IPS-15b (cell line): ENCODE data around the gene ROPN1.

Source experiments
- H3K27me3 ChIP-seq: one replicate; pipeline ENCODE4 v1.6.1; 2013; ENCODE audit warnings: low read length; ENCODE audit not compliant: control insufficient read depth, insufficient read depth
- H3K36me3 ChIP-seq: one replicate; pipeline ENCODE4 v1.6.1; 2013; ENCODE audit warnings: low read length; ENCODE audit not compliant: control insufficient read depth, insufficient read depth
- H3K4me1 ChIP-seq: one replicate; pipeline ENCODE4 v1.6.1; 2013; ENCODE audit warnings: mild to moderate bottlenecking, low read length; ENCODE audit not compliant: control insufficient read depth, insufficient read depth
- H3K4me3 ChIP-seq: one replicate; pipeline ENCODE4 v1.5.1; 2013; ENCODE audit warnings: low read depth, low read length
- H3K9ac ChIP-seq: one replicate; pipeline ENCODE4 v1.6.1; 2013; ENCODE audit warnings: low read depth, mild to moderate bottlenecking, low read length
- H3K9me3 ChIP-seq: one replicate; pipeline ENCODE4 v1.6.1; 2013; ENCODE audit warnings: mild to moderate bottlenecking, low read length; ENCODE audit not compliant: control insufficient read depth, insufficient read depth

Gene ROPN1

DNA sequence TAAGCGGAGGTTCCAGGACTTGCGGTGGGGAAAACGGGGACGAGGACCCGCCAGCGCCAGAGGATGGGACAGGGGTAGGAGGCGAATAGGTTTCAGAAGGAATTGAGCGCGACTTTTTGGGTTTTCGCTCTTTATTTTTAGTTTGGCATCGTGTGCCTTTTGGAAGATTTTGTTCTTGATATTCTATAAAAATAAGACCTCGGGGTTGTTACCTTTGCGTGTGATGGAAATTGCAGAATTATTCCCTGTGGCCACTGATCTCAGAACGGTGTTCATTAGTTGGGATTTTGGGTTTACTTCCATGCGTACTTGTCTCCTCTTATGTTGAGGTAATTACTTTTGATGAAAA, 30.4 kb downstream of the ROPN1 start:
- H3K27me3 ChIP-seq = peaks cover 20% of the 10 kb centered on the region
- no peaks in the 10 kb centered on the region for H3K36me3 ChIP-seq
- H3K4me3 ChIP-seq = peak overlapping the region; percentile 33
- H3K4me1 ChIP-seq = no peaks in the 10 kb centered on the region
- H3K9me3 ChIP-seq = no peaks in the 10 kb centered on the region
- H3K9ac ChIP-seq = no peak overlapping the region

DNA sequence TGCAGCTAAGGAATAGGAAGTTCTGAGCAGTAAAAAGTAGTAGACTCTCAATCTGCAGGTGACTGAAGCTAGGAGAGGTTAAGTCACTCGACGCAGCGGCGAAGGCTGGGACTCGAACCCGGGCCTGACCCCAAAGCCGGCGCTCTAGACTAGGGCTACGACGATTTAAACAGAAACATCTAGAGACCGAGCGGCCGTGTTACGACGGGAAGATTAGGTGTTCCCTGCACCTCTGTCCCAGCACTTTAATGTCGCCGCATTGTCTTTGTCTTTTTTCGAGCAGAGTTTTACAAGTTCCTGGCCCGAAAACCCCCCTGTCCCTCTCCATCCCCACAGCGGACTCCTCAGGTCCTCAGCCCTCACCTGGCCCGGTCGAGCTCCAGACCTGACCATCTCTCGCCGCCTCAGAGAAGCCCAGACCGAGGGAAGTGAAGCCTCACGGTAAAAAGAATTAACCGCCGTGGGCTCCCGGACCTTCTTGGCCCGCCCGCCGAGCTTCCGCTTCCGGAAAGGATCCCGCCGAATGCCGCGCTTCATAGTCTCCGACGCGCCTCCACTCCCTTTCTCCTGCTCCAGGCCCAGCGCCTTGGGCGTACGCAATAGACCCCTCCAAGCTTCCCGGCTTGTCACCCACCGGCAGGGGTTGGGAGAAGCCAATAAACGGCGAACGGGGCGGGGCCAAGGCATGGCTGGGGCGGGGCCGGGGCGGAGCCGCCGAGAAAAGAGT, 31.0 kb downstream of the ROPN1 start, which contains the start of gene CCDC14:
CCDC14 (minus strand) TSS at position 449 of the 727 bp plus-strand sequence; CDS start at position 393, 56 bp downstream.
- Histone ChIP-seq H3K9ac (peak within 1 kb of the TSS; percentile 97), H3K9me3 (no peaks in the 10 kb centered on the region), H3K27me3 (peaks cover 20% of the 10 kb centered on the region), H3K4me3 (peak within 1 kb of the TSS; percentile 96), H3K36me3 (no peaks in the 10 kb centered on the region), H3K4me1 (no peaks in the 10 kb centered on the region)

DNA sequence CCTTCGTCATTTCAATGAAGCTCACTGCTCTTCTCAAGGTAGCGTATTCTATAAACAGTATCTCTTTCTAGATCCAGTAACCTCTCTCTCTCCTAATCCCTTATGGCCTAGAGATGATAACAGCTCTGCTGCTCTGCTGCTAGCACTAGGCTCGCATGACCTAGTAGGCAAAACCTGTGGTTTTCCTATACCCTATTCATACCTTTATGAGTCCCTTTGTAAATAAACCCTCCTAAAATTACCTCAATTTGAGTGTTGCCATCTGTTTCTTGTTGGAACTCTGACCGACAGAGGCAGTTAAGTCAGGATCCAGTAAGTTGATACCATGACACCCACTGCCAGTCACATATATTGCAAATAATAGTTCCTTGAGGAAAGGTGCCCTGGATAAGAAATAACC, 38.2 kb downstream of the ROPN1 start:
- no peak overlapping the region for H3K4me3 ChIP-seq
- peaks cover 2% of the 10 kb centered on the region for H3K36me3 ChIP-seq
- H3K9ac ChIP-seq = no peak overlapping the region
- no peaks in the 10 kb centered on the region for H3K9me3 ChIP-seq
- H3K27me3 ChIP-seq = no peaks in the 10 kb centered on the region
- no peaks in the 10 kb centered on the region for H3K4me1 ChIP-seq

- H3K9ac ChIP-seq = no peak overlapping the region
- H3K4me3 ChIP-seq = no peak overlapping the region
- H3K4me1 ChIP-seq = no peaks in the 10 kb centered on the region
- no peaks in the 10 kb centered on the region for H3K27me3 ChIP-seq
- peaks cover 2% of the 10 kb centered on the region for H3K36me3 ChIP-seq
- no peaks in the 10 kb centered on the region for H3K9me3 ChIP-seq
Observed at GRCh38 chr3:123952844-123953520, 38.9 kb downstream of the ROPN1 start.

DNA sequence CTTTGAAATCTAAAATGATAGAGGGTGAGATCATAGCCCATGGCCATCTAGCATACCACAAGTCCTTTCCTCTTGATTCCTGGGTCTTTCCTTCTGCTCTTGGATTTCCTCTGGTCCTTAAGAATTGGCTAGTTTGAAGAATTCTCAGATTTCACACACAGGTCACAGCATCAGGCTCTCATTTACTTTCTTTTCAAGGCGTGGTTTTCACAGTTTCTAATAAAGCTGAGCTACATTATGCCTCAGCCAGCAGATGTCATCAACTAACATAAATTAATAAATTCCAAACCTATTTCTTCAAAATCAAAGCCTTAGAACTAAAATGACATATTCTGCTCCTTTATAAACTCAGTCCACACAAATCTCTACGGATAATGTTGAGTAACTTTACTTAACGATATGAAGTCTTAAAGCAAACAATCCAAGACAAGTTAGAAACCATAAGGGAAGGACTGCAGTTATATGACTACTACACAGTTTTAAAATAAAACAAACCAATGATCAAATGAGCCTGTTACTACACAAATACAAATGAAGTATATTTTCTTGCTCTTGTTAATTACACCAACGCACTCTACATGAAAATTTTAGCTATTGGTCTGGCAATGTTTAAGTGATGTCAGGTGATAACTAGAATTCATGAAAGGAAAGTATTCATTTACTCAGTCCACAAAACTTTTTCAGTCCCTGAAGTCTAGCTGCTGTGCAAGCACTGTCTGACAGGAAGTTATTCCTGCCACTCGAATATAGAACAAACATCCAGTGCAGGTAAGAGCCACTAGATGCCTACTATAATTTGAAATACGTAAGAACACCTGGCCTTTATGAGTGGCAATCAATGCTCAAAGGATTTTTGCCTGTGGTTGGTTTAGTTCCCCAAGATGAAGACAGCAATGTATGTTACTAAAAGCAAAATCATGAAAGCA, 40.1 kb downstream of the ROPN1 start:
- Histone ChIP-seq H3K9me3 (no peaks in the 10 kb centered on the region), H3K27me3 (no peaks in the 10 kb centered on the region), H3K36me3 (peaks cover 2% of the 10 kb centered on the region), H3K9ac (no peak overlapping the region), H3K4me3 (no peak overlapping the region), H3K4me1 (no peaks in the 10 kb centered on the region)

DNA sequence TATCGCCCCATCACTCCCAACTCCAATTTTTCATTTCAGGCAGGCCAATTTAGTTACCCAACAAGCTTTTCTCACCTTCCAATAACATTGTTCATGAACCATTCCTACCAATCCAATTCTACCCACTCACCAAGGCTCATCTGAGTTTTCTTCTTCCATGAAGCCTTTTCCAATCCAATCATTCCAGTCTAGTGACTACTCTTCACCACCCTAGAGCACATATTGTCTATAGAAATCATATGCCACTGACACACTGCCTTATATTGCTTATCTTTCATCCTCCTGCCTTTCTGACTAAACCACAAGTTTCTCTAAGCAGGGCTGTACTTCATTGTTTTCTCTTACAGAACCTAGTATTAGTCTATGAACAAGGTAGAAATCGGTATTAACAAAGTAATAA, 42.3 kb downstream of the ROPN1 start:
- peaks cover 2% of the 10 kb centered on the region for H3K36me3 ChIP-seq
- H3K9me3 ChIP-seq = no peaks in the 10 kb centered on the region
- H3K9ac ChIP-seq = no peak overlapping the region
- H3K4me3 ChIP-seq = no peak overlapping the region
- H3K4me1 ChIP-seq = no peaks in the 10 kb centered on the region
- H3K27me3 ChIP-seq = no peaks in the 10 kb centered on the region

DNA sequence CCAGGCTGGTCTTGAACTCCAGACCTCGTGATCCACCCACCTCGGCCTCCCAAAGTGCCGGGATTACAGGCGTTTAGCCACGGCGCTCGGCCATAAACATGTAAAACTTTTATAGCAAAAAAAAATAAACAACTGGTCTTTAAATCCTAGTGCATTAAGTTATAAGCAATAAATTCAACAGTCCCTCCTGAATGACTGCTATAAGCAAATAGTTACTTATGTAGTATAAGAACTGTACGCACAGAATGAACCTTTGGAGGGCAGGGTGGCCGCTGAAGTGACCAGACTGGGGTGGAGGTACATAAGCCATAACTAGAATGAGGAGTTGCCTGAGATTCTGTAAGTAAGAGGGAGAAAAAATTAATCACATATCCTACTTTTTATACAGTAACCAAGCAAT, 43.5 kb downstream of the ROPN1 start:
- Histone ChIP-seq H3K9ac (no peak overlapping the region), H3K9me3 (no peaks in the 10 kb centered on the region), H3K4me3 (no peak overlapping the region), H3K27me3 (no peaks in the 10 kb centered on the region), H3K36me3 (peaks cover 2% of the 10 kb centered on the region), H3K4me1 (no peaks in the 10 kb centered on the region)

- Histone ChIP-seq H3K9me3 (no peaks in the 10 kb centered on the region), H3K27me3 (no peaks in the 10 kb centered on the region), H3K4me3 (no peak overlapping the region), H3K9ac (no peak overlapping the region), H3K4me1 (no peaks in the 10 kb centered on the region), H3K36me3 (no peaks in the 10 kb centered on the region)
Observed at GRCh38 chr3:123947482-123947881, 44.4 kb downstream of the ROPN1 start.

DNA sequence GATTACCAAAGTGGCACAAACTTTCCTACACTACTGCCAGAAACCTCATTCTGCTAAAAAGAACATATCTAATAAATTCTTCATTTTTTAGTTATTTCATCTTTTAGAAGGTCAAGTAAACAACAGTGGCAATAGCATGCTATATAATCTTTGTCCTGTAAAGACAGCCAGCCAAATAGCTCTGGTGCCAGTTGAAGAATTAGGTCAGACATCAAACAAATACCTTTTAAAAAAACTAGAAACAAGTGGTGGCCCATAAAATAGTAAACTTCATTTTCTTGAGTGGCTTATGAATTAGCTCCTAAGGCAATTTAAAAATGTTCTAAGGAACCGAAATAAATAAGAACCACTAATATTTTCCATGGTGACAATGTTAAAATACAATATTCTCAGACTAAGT, 50.4 kb downstream of the ROPN1 start:
- Histone ChIP-seq H3K9me3 (no peaks in the 10 kb centered on the region), H3K4me3 (no peak overlapping the region), H3K36me3 (no peaks in the 10 kb centered on the region), H3K4me1 (no peaks in the 10 kb centered on the region), H3K27me3 (no peaks in the 10 kb centered on the region), H3K9ac (no peak overlapping the region)

DNA sequence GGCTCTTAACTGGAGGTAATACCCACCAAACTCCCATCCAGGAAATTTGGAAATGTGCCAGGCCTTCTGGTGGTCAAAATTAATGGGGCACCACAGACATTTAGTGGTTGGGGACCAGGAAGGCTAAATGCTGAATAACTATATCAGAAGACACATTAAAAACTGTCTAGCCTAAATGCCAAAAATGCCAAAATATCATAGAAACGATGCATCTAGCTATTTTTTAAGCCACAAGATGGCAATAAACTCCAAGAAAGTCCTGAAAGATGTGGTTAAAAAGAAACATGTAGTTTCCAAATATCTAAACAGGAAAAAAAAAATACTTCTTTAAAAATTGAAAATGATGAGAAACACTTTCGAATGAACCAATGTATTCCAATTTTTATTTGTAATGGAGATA, 50.8 kb downstream of the ROPN1 start:
- H3K36me3 ChIP-seq = no peaks in the 10 kb centered on the region

GRCh38 chr3:123939706-123940105, 52.2 kb downstream of the ROPN1 start:
- no peaks in the 10 kb centered on the region for H3K27me3 ChIP-seq
- H3K4me3 ChIP-seq = no peak overlapping the region
- no peaks in the 10 kb centered on the region for H3K36me3 ChIP-seq
- H3K9me3 ChIP-seq = no peaks in the 10 kb centered on the region
- H3K9ac ChIP-seq = no peak overlapping the region
- H3K4me1 ChIP-seq = no peaks in the 10 kb centered on the region

More for the DNA sequence above, 50.8 kb downstream of the ROPN1 start:
- no peaks in the 10 kb centered on the region for H3K9me3 ChIP-seq
- no peak overlapping the region for H3K9ac ChIP-seq
- H3K4me3 ChIP-seq = no peak overlapping the region
- no peaks in the 10 kb centered on the region for H3K4me1 ChIP-seq
- no peaks in the 10 kb centered on the region for H3K27me3 ChIP-seq
